Effector memory CD8-positive, alpha-beta T cell (primary cell): ENCODE measurements around the gene KDM2B.

Experiments
- ATAC-seq: fragments of 150-1000 bp; cut with Tn5 transposase; replicated peaks from 2 replicates; pipeline ENCODE4 v1.10.0; 2021; ENCODE audit warnings: mild to moderate bottlenecking, moderate library complexity
- DNase-seq, 3 experiments: peaks; one replicate each; pipeline ENCODE4 v3.0.0; 2021
- H3K27ac Mint-ChIP-seq, 2 donors: one replicate each; pipeline ENCODE4 v1.8.0; 2022; ENCODE audit warnings: mild to moderate bottlenecking in 2 of 2, mixed read lengths in 2 of 2, moderate library complexity in 2 of 2
- H3K27me3 Mint-ChIP-seq, 2 donors: one replicate each; pipeline ENCODE4 v1.8.0; 2022; ENCODE audit warnings: mixed read lengths in 2 of 2
- H3K36me3 Mint-ChIP-seq: one replicate; pipeline ENCODE4 v1.8.0; 2022; ENCODE audit warnings: mild to moderate bottlenecking, moderate library complexity, mixed read lengths; ENCODE audit not compliant: insufficient read depth
- H3K4me1 Mint-ChIP-seq, 2 donors: one replicate each; pipeline ENCODE4 v1.8.0; 2022; ENCODE audit warnings: low read depth in 2 of 2, mixed read lengths in 2 of 2
- H3K4me3 Mint-ChIP-seq, 2 donors: one replicate each; pipeline ENCODE4 v1.8.0; 2022; ENCODE audit warnings: mild to moderate bottlenecking in 2 of 2, mixed read lengths in 2 of 2, moderate library complexity in 2 of 2
- H3K9me3 Mint-ChIP-seq, 2 donors: one replicate each; pipeline ENCODE4 v1.8.0; 2022; ENCODE audit warnings: mixed read lengths in 2 of 2

Gene KDM2B

GRCh38 chr12:121423253-121423652, 157.6 kb downstream of the KDM2B start:
- no peak overlapping the region for H3K4me3 Mint-ChIP-seq
- no peak overlapping the region for H3K27ac Mint-ChIP-seq
- no peak for ATAC-seq
- no peaks in the 10 kb centered on the region for H3K9me3 Mint-ChIP-seq
- H3K4me1 Mint-ChIP-seq, result peaks cover 0 to 9% of the 10 kb centered on the region in 2 donors
- H3K36me3 Mint-ChIP-seq, result peaks cover 94% of the 10 kb centered on the region
- no peak for DNase-seq
- no peaks in the 10 kb centered on the region for H3K27me3 Mint-ChIP-seq

GRCh38 chr12:121420109-121420508, 160.7 kb downstream of the KDM2B start:
- Mint-ChIP-seq H3K27me3 (no peaks in the 10 kb centered on the region), H3K9me3 (no peaks in the 10 kb centered on the region), H3K4me3 (no peak overlapping the region), H3K4me1 (peaks cover 0 to 19% of the 10 kb centered on the region in 2 donors), H3K36me3 (peaks cover 90% of the 10 kb centered on the region), H3K27ac (peak overlapping the region in 1 of 2 donors; percentile 10)
- ATAC-seq (no peak), DNase-seq (no peak)

- DNase-seq (no peak), ATAC-seq (no peak)
- H3K9me3 Mint-ChIP-seq, result no peaks in the 10 kb centered on the region
- peaks cover 0 to 19% of the 10 kb centered on the region in 2 donors for H3K4me1 Mint-ChIP-seq
- H3K4me3 Mint-ChIP-seq, result no peak overlapping the region
- peak overlapping the region in 1 of 2 donors; percentile 49 for H3K27ac Mint-ChIP-seq
- peaks cover 84% of the 10 kb centered on the region for H3K36me3 Mint-ChIP-seq
- no peaks in the 10 kb centered on the region for H3K27me3 Mint-ChIP-seq
These were observed 163.0 kb downstream of the KDM2B start for GRCh38 chr12:121417847-121418246.

- Mint-ChIP-seq H3K4me1 (peaks cover 2 to 18% of the 10 kb centered on the region in 2 donors), H3K27ac (no peak overlapping the region), H3K27me3 (no peaks in the 10 kb centered on the region), H3K4me3 (no peak overlapping the region), H3K9me3 (no peaks in the 10 kb centered on the region), H3K36me3 (peaks cover 71% of the 10 kb centered on the region)
- no peak for ATAC-seq
- no peak for DNase-seq
These were observed 166.9 kb downstream of the KDM2B start for GRCh38 chr12:121413917-121414316.

GRCh38 chr12:121405211-121405610, 175.6 kb downstream of the KDM2B start:
- H3K36me3 Mint-ChIP-seq, result peaks cover 67% of the 10 kb centered on the region
- H3K4me3 Mint-ChIP-seq, result no peak overlapping the region
- ATAC-seq, result no peak
- H3K27me3 Mint-ChIP-seq, result no peaks in the 10 kb centered on the region
- no peaks in the 10 kb centered on the region for H3K9me3 Mint-ChIP-seq
- H3K27ac Mint-ChIP-seq, result peak overlapping the region in 1 of 2 donors; percentile 10
- no peak for DNase-seq
- H3K4me1 Mint-ChIP-seq, result peaks cover 29 to 34% of the 10 kb centered on the region in 2 donors

GRCh38 chr12:121404734-121405133, 176.1 kb downstream of the KDM2B start:
- Mint-ChIP-seq H3K27me3 (no peaks in the 10 kb centered on the region), H3K36me3 (peaks cover 68% of the 10 kb centered on the region), H3K9me3 (no peaks in the 10 kb centered on the region), H3K27ac (peak overlapping the region; percentile 10 to 75), H3K4me3 (no peak overlapping the region), H3K4me1 (peaks cover 30 to 34% of the 10 kb centered on the region in 2 donors)
- no peak for ATAC-seq
- DNase-seq, result no peak

- no peak for DNase-seq
- no peak overlapping the region for H3K4me3 Mint-ChIP-seq
- no peak for ATAC-seq
- H3K4me1 Mint-ChIP-seq, result peaks cover 34 to 37% of the 10 kb centered on the region in 2 donors
- peaks cover 68% of the 10 kb centered on the region for H3K36me3 Mint-ChIP-seq
- H3K27me3 Mint-ChIP-seq, result no peaks in the 10 kb centered on the region
- H3K9me3 Mint-ChIP-seq, result no peaks in the 10 kb centered on the region
- peak overlapping the region in 1 of 2 donors; percentile 35 for H3K27ac Mint-ChIP-seq
These were observed 177.1 kb downstream of the KDM2B start for GRCh38 chr12:121403721-121404120.

- H3K9me3 Mint-ChIP-seq, result no peaks in the 10 kb centered on the region
- no peaks in the 10 kb centered on the region for H3K27me3 Mint-ChIP-seq
- peak overlapping the region; percentile 81 to 87 for H3K4me3 Mint-ChIP-seq
- DNase-seq (peak; percentile 30 to 62 (median 44)), ATAC-seq (peak; percentile 38)
- peaks cover 23 to 31% of the 10 kb centered on the region in 2 donors for H3K4me1 Mint-ChIP-seq
- H3K27ac Mint-ChIP-seq, result peak overlapping the region; percentile 89 to 97
- H3K36me3 Mint-ChIP-seq, result peaks cover 50% of the 10 kb centered on the region
These were observed 180.3 kb downstream of the KDM2B start for GRCh38 chr12:121400332-121401139.

GRCh38 chr12:121399391-121400331, 181.2 kb downstream of the KDM2B start, which contains the start of gene RNF34:
TSS of gene RNF34 (plus strand) at chr12:121400118. CDS start at chr12:121400213, 95 bp downstream.
- Mint-ChIP-seq H3K4me3 (peak within 1 kb of the TSS; percentile 81 to 87), H3K27me3 (no peaks in the 10 kb centered on the region), H3K36me3 (peaks cover 41% of the 10 kb centered on the region), H3K4me1 (peaks cover 20 to 26% of the 10 kb centered on the region in 2 donors), H3K9me3 (no peaks in the 10 kb centered on the region), H3K27ac (peak within 1 kb of the TSS; percentile 89 to 97)
- ATAC-seq (peak; percentile 88), DNase-seq (peak; percentile 94 to 96 (median 95))

GRCh38 chr12:121398355-121398754, 182.5 kb downstream of the KDM2B start:
- no peak for ATAC-seq
- Mint-ChIP-seq H3K4me1 (peaks cover 20 to 23% of the 10 kb centered on the region in 2 donors), H3K27me3 (no peaks in the 10 kb centered on the region), H3K4me3 (peak overlapping the region; percentile 81 to 87), H3K36me3 (peaks cover 28% of the 10 kb centered on the region), H3K27ac (peak overlapping the region in 1 of 2 donors; percentile 44), H3K9me3 (no peaks in the 10 kb centered on the region)
- no peak for DNase-seq

- H3K9me3 Mint-ChIP-seq, result no peaks in the 10 kb centered on the region
- ATAC-seq, result no peak
These were observed 183.3 kb downstream of the KDM2B start for GRCh38 chr12:121397521-121397920.

GRCh38 chr12:121392325-121392716, 188.5 kb downstream of the KDM2B start:
- Mint-ChIP-seq H3K27me3 (no peaks in the 10 kb centered on the region), H3K9me3 (no peaks in the 10 kb centered on the region), H3K27ac (peak overlapping the region in 1 of 2 donors; percentile 85), H3K4me1 (peaks cover 7 to 9% of the 10 kb centered on the region in 2 donors), H3K36me3 (no peaks in the 10 kb centered on the region), H3K4me3 (peak overlapping the region in 1 of 2 donors; percentile 70)
- DNase-seq, result no peak
- no peak for ATAC-seq

More at GRCh38 chr12:121397521-121397920, 183.3 kb downstream of the KDM2B start:
- Mint-ChIP-seq H3K4me1 (peaks cover 15 to 17% of the 10 kb centered on the region in 2 donors), H3K27ac (no peak overlapping the region), H3K4me3 (no peak overlapping the region), H3K36me3 (peaks cover 21% of the 10 kb centered on the region), H3K27me3 (no peaks in the 10 kb centered on the region)
- no peak for DNase-seq

- no peaks in the 10 kb centered on the region for H3K36me3 Mint-ChIP-seq
- no peaks in the 10 kb centered on the region for H3K27me3 Mint-ChIP-seq
- H3K27ac Mint-ChIP-seq, result peak overlapping the region; percentile 80 to 85
- H3K4me1 Mint-ChIP-seq, result peaks cover 7 to 9% of the 10 kb centered on the region in 2 donors
- DNase-seq (peak in 1 of 3 experiments; percentile 4), ATAC-seq (peak; percentile 70)
- peak overlapping the region; percentile 68 to 70 for H3K4me3 Mint-ChIP-seq
- no peaks in the 10 kb centered on the region for H3K9me3 Mint-ChIP-seq
These were observed 189.1 kb downstream of the KDM2B start for GRCh38 chr12:121391619-121392324.
